ENCODE results near the gene BAK1. TPM values are rescaled to one million over a fixed set of nuclear protein-coding genes. Genes with fewer than 3 reads are reported as not detected.
A peak's percentile ranks its signal among the peaks of the same experiment; 100 is the strongest.
"Not testable (repeated sequence)": the region's sequence is repeated elsewhere in the genome, so short reads cannot be mapped to it uniquely, and the experiment has no call there.

The BAK1 gene
- polyA plus RNA-seq, 1 donor, result 19.4 TPM

GRCh38 chr6:33585403-33586107 is 5.5 kb upstream of the BAK1 start:
- DNase-seq, result peak; percentile 76

- no peak for DNase-seq
Observed at GRCh38 chr6:33584700-33585402, 4.8 kb upstream of the BAK1 start.

GRCh38 chr6:33583591-33584155 is 3.6 kb upstream of the BAK1 start:
- no peak for DNase-seq

- no peak for DNase-seq
Observed at GRCh38 chr6:33581186-33581585, 1.1 kb upstream of the BAK1 start.

- no peak for DNase-seq
Observed at GRCh38 chr6:33578588-33579011, 1.5 kb downstream of the BAK1 start.

GRCh38 chr6:33578164-33578563 is 1.9 kb downstream of the BAK1 start:
- DNase-seq, result no peak

GRCh38 chr6:33577718-33578117 is 2.4 kb downstream of the BAK1 start:
- no peak for DNase-seq

GRCh38 chr6:33577106-33577535 is 3.0 kb downstream of the BAK1 start:
- DNase-seq, result no peak

- no peak for DNase-seq
Observed at GRCh38 chr6:33576668-33577067, 3.4 kb downstream of the BAK1 start.

- no peak for DNase-seq
Observed at GRCh38 chr6:33575211-33575610, 4.9 kb downstream of the BAK1 start.

GRCh38 chr6:33571637-33572316 is 8.3 kb downstream of the BAK1 start:
- no peak for DNase-seq

- DNase-seq, result peak; percentile 83
Observed at GRCh38 chr6:33570806-33571636, 9.1 kb downstream of the BAK1 start.

GRCh38 chr6:33568826-33569570 is 11.1 kb downstream of the BAK1 start:
- DNase-seq, result no peak

- no peak for DNase-seq
Observed at GRCh38 chr6:33567836-33568235, 12.2 kb downstream of the BAK1 start.

GRCh38 chr6:33566182-33567084 is 13.6 kb downstream of the BAK1 start:
- DNase-seq, result no peak

GRCh38 chr6:33558801-33559200 is 21.3 kb downstream of the BAK1 start:
- no peak for DNase-seq

- DNase-seq, result no peak
Observed at GRCh38 chr6:33557376-33557775, 22.7 kb downstream of the BAK1 start.

GRCh38 chr6:33552883-33553282 is 27.2 kb downstream of the BAK1 start:
- DNase-seq, result not testable (repeated sequence)

GRCh38 chr6:33552252-33552651 is 27.8 kb downstream of the BAK1 start:
- no peak for DNase-seq

- no peak for DNase-seq
Observed at GRCh38 chr6:33551538-33551937, 28.5 kb downstream of the BAK1 start.

All from hindlimb muscle (tissue), 1 donor.